MCF 10A (cell line): Measurements from ENCODE around the gene CRYBB3. TPM values are rescaled to one million over a fixed set of nuclear protein-coding genes. Genes with fewer than 3 reads are reported as not detected.

Source experiments
- BruUV-seq: library from RNA; stranded (reverse); fragments of 400-500 nt; replicated peaks from 2 replicates; lab custom pipeline; 2021; lab: Mats Ljungman, UMichigan
- CTCF ChIA-PET: fragments of 300-600 bp; sonication (Branson Sonifier 250); formaldehyde crosslinking; extraction: SDS; loops from one replicate; lab custom pipeline; 2021; ENCODE audit warnings: antibody characterized with exemption, inconsistent platforms; lab: Yijun Ruan, JAX
- POLR2A ChIA-PET: fragments of 300-600, 350-650 bp; sonication (Branson Sonifier 250); formaldehyde crosslinking; extraction: SDS; loops from one replicate; lab custom pipeline; 2020; ENCODE audit warnings: antibody characterized with exemption, inconsistent platforms; lab: Yijun Ruan, JAX
- DNase-seq: peaks from one replicate; pipeline ENCODE4 v3.0.0-alpha.2; 2018; ENCODE audit not compliant: unreplicated experiment
- H3K27ac Mint-ChIP-seq: one replicate; pipeline ENCODE4 v1.8.0; 2022; ENCODE audit warnings: mild to moderate bottlenecking, low read depth, mixed read lengths; ENCODE audit not compliant: unreplicated experiment
- H3K27me3 Mint-ChIP-seq: one replicate; pipeline ENCODE4 v1.8.0; 2022; ENCODE audit warnings: mixed read lengths; ENCODE audit not compliant: insufficient read depth, unreplicated experiment
- H3K36me3 Mint-ChIP-seq: one replicate; pipeline ENCODE4 v1.8.0; 2022; ENCODE audit warnings: mild to moderate bottlenecking, moderate library complexity, mixed read lengths; ENCODE audit not compliant: insufficient read depth, unreplicated experiment
- H3K4me1 Mint-ChIP-seq: one replicate; pipeline ENCODE4 v1.8.0; 2022; ENCODE audit warnings: mixed read lengths; ENCODE audit not compliant: insufficient read depth, unreplicated experiment
- H3K4me3 Mint-ChIP-seq: one replicate; pipeline ENCODE4 v1.8.0; 2022; ENCODE audit warnings: mild to moderate bottlenecking, moderate library complexity, mixed read lengths; ENCODE audit not compliant: unreplicated experiment
- H3K9me3 Mint-ChIP-seq: one replicate; pipeline ENCODE4 v1.8.0; 2022; ENCODE audit warnings: mixed read lengths; ENCODE audit not compliant: unreplicated experiment
- CTCF ChIP-seq: fragments of 200-600 bp; IDR thresholded peaks from one replicate; pipeline ENCODE4 v1.8.0; 2022; ENCODE audit warnings: antibody characterized with exemption, mild to moderate bottlenecking; ENCODE audit not compliant: unreplicated experiment
- intact Hi-C: fragments of 100-400 bp; cut with micrococcal nuclease; formaldehyde crosslinking; loops from 2 replicates; pipeline ENCODE4 v1.14.1; 2022
- total RNA-seq: library from RNA; stranded (reverse); gene quantifications from 2 replicates; pipeline ENCODE4 v1.2.3, GENCODE V29; 2022

CRYBB3 gene
- total RNA-seq, 1 experiment from 2014 or later = 0.61 TPM

GRCh38 chr22:25212337-25212736 lies 12.7 kb downstream of the CRYBB3 start:
- H3K27ac Mint-ChIP-seq = no peak overlapping the region
- no peaks in the 10 kb centered on the region for H3K4me1 Mint-ChIP-seq
- intact Hi-C loops = no loop called here
- peaks cover 4% of the 10 kb centered on the region for H3K36me3 Mint-ChIP-seq
- ChIA-PET POLR2A (no interaction called here), CTCF (interaction anchor here (4.5 kb wide), 1 partner anchor 11 kb away, joined by 39 read pairs; no protein-coding TSS in a partner anchor)
- H3K27me3 Mint-ChIP-seq = no peaks in the 10 kb centered on the region
- TF ChIP-seq CTCF = no peak
- H3K9me3 Mint-ChIP-seq = no peaks in the 10 kb centered on the region
- DNase-seq = no peak
- no TSS peak for BruUV-seq
- H3K4me3 Mint-ChIP-seq = no peak overlapping the region

- Mint-ChIP-seq H3K27me3 (no peaks in the 10 kb centered on the region), H3K9me3 (no peaks in the 10 kb centered on the region), H3K4me1 (no peaks in the 10 kb centered on the region), H3K27ac (no peak overlapping the region), H3K36me3 (peaks cover 4% of the 10 kb centered on the region), H3K4me3 (no peak overlapping the region)
- CTCF ChIA-PET = interaction anchor here (4.5 kb wide), 1 partner anchor 12 kb away, joined by 39 read pairs; no protein-coding TSS in a partner anchor
- intact Hi-C loops = no loop called here
- no peak for DNase-seq
- no TSS peak for BruUV-seq
- POLR2A ChIA-PET = no interaction called here
- TF ChIP-seq CTCF = no peak
Observed at GRCh38 chr22:25213221-25213620, 13.6 kb downstream of the CRYBB3 start.

- TF ChIP-seq CTCF = no peak
- BruUV-seq = TSS peak; percentile 23
- H3K4me3 Mint-ChIP-seq = no peak overlapping the region
- H3K36me3 Mint-ChIP-seq = peaks cover 4% of the 10 kb centered on the region
- ChIA-PET POLR2A (no interaction called here), CTCF (interaction anchor here (0.7 kb wide), 1 partner anchor 19 kb away, joined by 4 read pairs; no protein-coding TSS in a partner anchor)
- no peaks in the 10 kb centered on the region for H3K9me3 Mint-ChIP-seq
- no peaks in the 10 kb centered on the region for H3K27me3 Mint-ChIP-seq
- DNase-seq = no peak
- no peak overlapping the region for H3K27ac Mint-ChIP-seq
- intact Hi-C loops = no loop called here
- H3K4me1 Mint-ChIP-seq = no peaks in the 10 kb centered on the region
Observed at GRCh38 chr22:25216230-25216629, 16.6 kb downstream of the CRYBB3 start.

GRCh38 chr22:25219211-25219689 lies 19.6 kb downstream of the CRYBB3 start, which contains the start of gene CRYBB2:
TSS of gene CRYBB2 (plus strand) at chr22:25219639. CDS start at chr22:25221430, 1,791 bp downstream.
- CTCF ChIA-PET = no interaction called here
- no peaks in the 10 kb centered on the region for H3K9me3 Mint-ChIP-seq
- BruUV-seq = no TSS peak
- H3K4me3 Mint-ChIP-seq = no peak within 1 kb of the TSS
- no peak within 1 kb of the TSS for H3K27ac Mint-ChIP-seq
- no peak for DNase-seq
- no peaks in the 10 kb centered on the region for H3K27me3 Mint-ChIP-seq
- POLR2A ChIA-PET = no interaction called here
- no peak for TF ChIP-seq CTCF
- no peaks in the 10 kb centered on the region for H3K4me1 Mint-ChIP-seq
- intact Hi-C loops = no loop called here
- peaks cover 4% of the 10 kb centered on the region for H3K36me3 Mint-ChIP-seq
